ENCODE data around the gene ZMYND11.
"Not testable (repeated sequence)": the region's sequence is repeated elsewhere in the genome, so short reads cannot be mapped to it uniquely, and the experiment has no call there.

The ZMYND11 gene

GRCh38 chr10:132946-133898 lies 2.0 kb upstream of the ZMYND11 start:
- DNase-seq (ENCODE audit: low read depth in 2 of 2), result no peak

GRCh38 chr10:134247-135131 lies 766 bp upstream of the ZMYND11 start:
- DNase-seq (ENCODE audit: low read depth in 2 of 2), result peak; percentile 10 to 14

GRCh38 chr10:135601-136464 lies 578 bp downstream of the ZMYND11 start:
- peak; percentile 38 to 42 for DNase-seq (ENCODE audit: low read depth in 2 of 2)

- DNase-seq (ENCODE audit: low read depth in 2 of 2), result no peak
Observed at GRCh38 chr10:136465-136762, 1.2 kb downstream of the ZMYND11 start.

GRCh38 chr10:137031-137430 lies 1.8 kb downstream of the ZMYND11 start:
- DNase-seq (ENCODE audit: low read depth in 2 of 2), result peak; percentile 35 to 43

GRCh38 chr10:137606-138005 lies 2.4 kb downstream of the ZMYND11 start:
- no peak for DNase-seq (ENCODE audit: low read depth in 2 of 2)

GRCh38 chr10:142371-142770 lies 7.1 kb downstream of the ZMYND11 start:
- DNase-seq (ENCODE audit: low read depth in 2 of 2), result no peak

GRCh38 chr10:152915-153314 lies 17.7 kb downstream of the ZMYND11 start:
- DNase-seq (ENCODE audit: low read depth in 2 of 2), result no peak

GRCh38 chr10:154348-154747 lies 19.1 kb downstream of the ZMYND11 start:
- no peak for DNase-seq (ENCODE audit: low read depth in 2 of 2)

- no peak for DNase-seq (ENCODE audit: low read depth in 2 of 2)
Observed at GRCh38 chr10:167383-167782, 32.1 kb downstream of the ZMYND11 start.

GRCh38 chr10:173741-174140 lies 38.5 kb downstream of the ZMYND11 start:
- DNase-seq (ENCODE audit: low read depth in 2 of 2), result no peak

GRCh38 chr10:176677-177076 lies 41.4 kb downstream of the ZMYND11 start:
- no peak for DNase-seq (ENCODE audit: low read depth in 2 of 2)

- DNase-seq (ENCODE audit: low read depth in 2 of 2), result no peak
Observed at GRCh38 chr10:178208-178607, 43.0 kb downstream of the ZMYND11 start.

- DNase-seq (ENCODE audit: low read depth in 2 of 2), result no peak
Observed at GRCh38 chr10:178723-179122, 43.5 kb downstream of the ZMYND11 start.

GRCh38 chr10:182441-183201 lies 47.4 kb downstream of the ZMYND11 start:
- peak in 1 of 2 donors; percentile 4 for DNase-seq (ENCODE audit: low read depth in 2 of 2)

- no peak for DNase-seq (ENCODE audit: low read depth in 2 of 2)
Observed at GRCh38 chr10:184174-184573, 48.9 kb downstream of the ZMYND11 start.

GRCh38 chr10:184911-185310 lies 49.7 kb downstream of the ZMYND11 start:
- DNase-seq (ENCODE audit: low read depth in 2 of 2), result no peak

GRCh38 chr10:185571-185970 lies 50.3 kb downstream of the ZMYND11 start:
- DNase-seq (ENCODE audit: low read depth in 2 of 2), result not testable (repeated sequence)

- DNase-seq (ENCODE audit: low read depth in 2 of 2), result no peak
Observed at GRCh38 chr10:186911-187310, 51.7 kb downstream of the ZMYND11 start.

GRCh38 chr10:188546-188945 lies 53.3 kb downstream of the ZMYND11 start:
- no peak for DNase-seq (ENCODE audit: low read depth in 2 of 2)

GRCh38 chr10:190216-190615 lies 55.0 kb downstream of the ZMYND11 start:
- no peak for DNase-seq (ENCODE audit: low read depth in 2 of 2)
